Liver (tissue), 9 donors: ENCODE data around the gene EVL. TPM values are rescaled to one million over a fixed set of nuclear protein-coding genes. Genes with fewer than 3 reads are reported as not detected.

Experiments
- DNase-seq: peaks from one replicate; pipeline ENCODE4 v3.0.0-alpha.2; 2017; ENCODE audit warnings: low spot score
- H3K27ac ChIP-seq, 2 donors: one replicate each; pipeline ENCODE4 v1.7.0; 2013; ENCODE audit warnings: inconsistent platforms in 2 of 2, low read length in 2 of 2, control low read depth in 1 of 2, low read depth in 1 of 2, mild to moderate bottlenecking in 1 of 2
- H3K27me3 ChIP-seq, 4 donors: one replicate each; pipeline versions ENCODE4 v1.6.1 to v1.7.0; 2013; ENCODE audit warnings: low read length in 3 of 4, inconsistent platforms in 1 of 4, mild to moderate bottlenecking in 1 of 4, moderate library complexity in 1 of 4; ENCODE audit not compliant: control insufficient read depth in 4 of 4, insufficient read depth in 4 of 4
- H3K36me3 ChIP-seq, 4 donors: one replicate each; pipeline versions ENCODE4 v1.6.1 to v1.7.0; 2013; ENCODE audit warnings: low read length in 3 of 4, mild to moderate bottlenecking in 3 of 4, low read depth in 1 of 4, moderate library complexity in 1 of 4; ENCODE audit not compliant: control insufficient read depth in 4 of 4, insufficient read depth in 3 of 4
- H3K4me1 ChIP-seq, 4 donors: one replicate each; pipeline versions ENCODE4 v1.6.1 to v1.7.0; 2013; ENCODE audit warnings: low read length in 3 of 4, mild to moderate bottlenecking in 3 of 4, moderate library complexity in 1 of 4; ENCODE audit not compliant: control insufficient read depth in 4 of 4, insufficient read depth in 4 of 4
- H3K4me3 ChIP-seq, 3 donors: one replicate each; pipeline versions ENCODE4 v1.6.1 to v1.7.0; 2013; ENCODE audit warnings: low read length in 3 of 3, control low read depth in 1 of 3, low read depth in 1 of 3, mild to moderate bottlenecking in 1 of 3
- H3K9ac ChIP-seq, 2 donors: one replicate each; pipeline ENCODE4 v1.7.0; 2013; ENCODE audit warnings: low read length in 2 of 2, mild to moderate bottlenecking in 2 of 2, moderate library complexity in 2 of 2, control low read depth in 1 of 2, low read depth in 1 of 2
- H3K9me3 ChIP-seq, 4 donors: one replicate each; pipeline versions ENCODE4 v1.6.1 to v1.7.0; 2013; ENCODE audit warnings: low read length in 3 of 4; ENCODE audit not compliant: control insufficient read depth in 4 of 4
- EGR1 ChIP-seq, 2 donors: IDR thresholded peaks; 2 replicates each; pipeline ENCODE4 v1.6.1; 2016 to 2018; ENCODE audit warnings: antibody characterized with exemption in 2 of 2, low read depth in 2 of 2
- GABPA ChIP-seq, 2 donors: IDR thresholded peaks in 1 of 2; conservative IDR thresholded peaks in 1 of 2; 2 replicates each; pipeline ENCODE4 v1.6.1; 2016; ENCODE audit warnings: antibody characterized with exemption in 2 of 2, mild to moderate bottlenecking in 1 of 2, moderate library complexity in 1 of 2
- HNF4A ChIP-seq, 2 donors: conservative IDR thresholded peaks; 2 replicates each; pipeline ENCODE4 v1.6.1; 2016; ENCODE audit warnings: antibody characterized with exemption in 2 of 2, mild to moderate bottlenecking in 2 of 2
- JUND ChIP-seq, 2 donors: IDR thresholded peaks; 2 replicates each; pipeline ENCODE4 v1.6.1; 2016; ENCODE audit warnings: antibody characterized with exemption in 2 of 2
- MAX ChIP-seq: IDR thresholded peaks from 2 replicates; pipeline ENCODE4 v1.6.1; 2016; ENCODE audit warnings: antibody characterized with exemption
- NR2F2 ChIP-seq: IDR thresholded peaks from 2 replicates; pipeline ENCODE4 v1.6.1; 2016; ENCODE audit warnings: antibody characterized with exemption
- RXRA ChIP-seq, 2 donors: IDR thresholded peaks; 2 replicates each; pipeline ENCODE4 v1.6.1; 2017 to 2018; ENCODE audit warnings: antibody characterized with exemption in 2 of 2, mild to moderate bottlenecking in 1 of 2
- SP1 ChIP-seq: IDR thresholded peaks from 2 replicates; pipeline ENCODE4 v1.6.1; 2018; ENCODE audit warnings: antibody characterized with exemption, mild to moderate bottlenecking
- TAF1 ChIP-seq: conservative IDR thresholded peaks from 2 replicates; pipeline ENCODE4 v1.6.1; 2016; ENCODE audit warnings: antibody characterized with exemption, mild to moderate bottlenecking
- YY1 ChIP-seq: IDR thresholded peaks from 2 replicates; pipeline ENCODE4 v1.6.1; 2016; ENCODE audit warnings: antibody characterized with exemption, mild to moderate bottlenecking
- ZBTB33 ChIP-seq: IDR thresholded peaks from 2 replicates; pipeline ENCODE4 v1.6.1; 2016; ENCODE audit warnings: antibody characterized with exemption
- WGBS: extraction: QIAGEN DNeasy Blood & Tissue Kit; methylation state at CpG from one replicate; pipeline ENCODE4 v1.1.7; 2013; 5-methylcytosine and 5-hydroxymethylcytosine counted together
- polyA plus RNA-seq, 2 donors: library from polyadenylated mRNA; stranded (reverse) in 1 of 2; unstranded in 1 of 2; fragments of 200-250 nt in 1 of 2; fragments of >200 nt in 1 of 2; fragmentation: Nextera tagmentation in 1 of 2; extraction: Ambion mirVana in 1 of 2; gene quantifications; one replicate each; pipeline versions ENCODE4 v1.2.1 to v1.2.3, GENCODE V29; 2013 to 2015
- total RNA-seq, 2 donors: library from RNA; depleted of rRNA; stranded (reverse); fragments of >200 nt; gene quantifications; one replicate each; pipeline ENCODE4 v1.2.3, GENCODE V29; 2014
- TF ChIP-seq, protein P1 (sequence below): IDR thresholded peaks from 2 replicates; pipeline ENCODE4 v1.6.1; 2016; ENCODE audit warnings: antibody characterized with exemption
- TF ChIP-seq, protein P2 (sequence below): IDR thresholded peaks from 2 replicates; pipeline ENCODE4 v1.6.1; 2016; ENCODE audit warnings: antibody characterized with exemption, mild to moderate bottlenecking
- TF ChIP-seq, protein P3 (sequence below): fragments of 150-350 bp; IDR thresholded peaks from 2 replicates; pipeline ENCODE4 v1.5.1; 2017; ENCODE audit warnings: improper control_type of control experiment, low read depth, low read length; ENCODE audit not compliant: missing input control
- donor health status: healthy.
- donor health status: healthy.
- donor health status: healthy.
- donor health status: healthy.
- donor health status: healthy.

EVL gene
- total and polyA plus RNA-seq, 4 donors: 11.3 to 85.9 (median 33.9) TPM

GRCh38 chr14:100078997-100079725, 13.9 kb downstream of the EVL start:
- 75% methylated on average over 9 of the region's 9 CpGs for WGBS
- H3K27ac ChIP-seq: no peak overlapping the region
- H3K9ac ChIP-seq: no peak overlapping the region
- H3K4me3 ChIP-seq: no peak overlapping the region
- no peak for DNase-seq
- no peak for TF ChIP-seq EGR1 (IDR thresholded peaks at IDR 0.05; ENCODE audit: low read depth in 2 of 2)
- no peaks in the 10 kb centered on the region for H3K27me3 ChIP-seq
- H3K9me3 ChIP-seq: no peaks in the 10 kb centered on the region
- H3K4me1 ChIP-seq: peaks cover 0 to 10% (median under 1%) of the 10 kb centered on the region in 4 donors
- H3K36me3 ChIP-seq: no peaks in the 10 kb centered on the region

DNA sequence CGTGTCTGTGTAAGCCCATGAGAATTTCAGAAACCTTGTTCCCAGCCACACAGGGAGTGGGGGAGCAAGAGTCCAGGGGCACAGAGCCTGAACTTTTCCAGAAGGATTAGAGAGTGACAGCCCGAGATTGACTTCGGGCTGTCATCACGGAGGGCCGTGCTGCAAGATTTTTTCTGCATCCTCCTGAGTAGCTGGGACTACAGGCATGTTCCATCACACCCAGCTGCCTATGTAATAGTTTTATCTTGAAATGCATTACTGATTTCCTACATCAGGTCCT, 14.4 kb downstream of the EVL start:
- Histone ChIP-seq H3K36me3 (peaks cover 0 to 1% (median under 1%) of the 10 kb centered on the region in 4 donors), H3K9ac (no peak overlapping the region), H3K4me3 (no peak overlapping the region), H3K4me1 (peaks cover 0 to 10% (median under 1%) of the 10 kb centered on the region in 4 donors), H3K9me3 (no peaks in the 10 kb centered on the region), H3K27me3 (no peaks in the 10 kb centered on the region), H3K27ac (no peak overlapping the region)
- 85% methylated on average over 5 of the region's 5 CpGs for WGBS
- no peak for DNase-seq
- no peak for TF ChIP-seq MAX
- TF ChIP-seq JUND (IDR thresholded peaks at IDR 0.05): no peak
- no peak for TF ChIP-seq TAF1
- no peak for TF ChIP-seq SP1
- TF ChIP-seq EGR1 (IDR thresholded peaks at IDR 0.05; ENCODE audit: low read depth in 2 of 2): no peak
- no peak for TF ChIP-seq NR2F2
- no peak for TF ChIP-seq YY1
- no peak for TF ChIP-seq GABPA (IDR thresholded peaks at IDR 0.05 in 1 of 2, conservative IDR thresholded peaks at IDR 0.05 in 1 of 2)
- TF ChIP-seq HNF4A (conservative IDR thresholded peaks at IDR 0.05): no peak
- TF ChIP-seq, protein P1, sequence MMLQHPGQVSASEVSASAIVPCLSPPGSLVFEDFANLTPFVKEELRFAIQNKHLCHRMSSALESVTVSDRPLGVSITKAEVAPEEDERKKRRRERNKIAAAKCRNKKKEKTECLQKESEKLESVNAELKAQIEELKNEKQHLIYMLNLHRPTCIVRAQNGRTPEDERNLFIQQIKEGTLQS: no peak
- TF ChIP-seq ZBTB33: no peak
- TF ChIP-seq RXRA (IDR thresholded peaks at IDR 0.05): no peak
- TF ChIP-seq, protein P2, sequence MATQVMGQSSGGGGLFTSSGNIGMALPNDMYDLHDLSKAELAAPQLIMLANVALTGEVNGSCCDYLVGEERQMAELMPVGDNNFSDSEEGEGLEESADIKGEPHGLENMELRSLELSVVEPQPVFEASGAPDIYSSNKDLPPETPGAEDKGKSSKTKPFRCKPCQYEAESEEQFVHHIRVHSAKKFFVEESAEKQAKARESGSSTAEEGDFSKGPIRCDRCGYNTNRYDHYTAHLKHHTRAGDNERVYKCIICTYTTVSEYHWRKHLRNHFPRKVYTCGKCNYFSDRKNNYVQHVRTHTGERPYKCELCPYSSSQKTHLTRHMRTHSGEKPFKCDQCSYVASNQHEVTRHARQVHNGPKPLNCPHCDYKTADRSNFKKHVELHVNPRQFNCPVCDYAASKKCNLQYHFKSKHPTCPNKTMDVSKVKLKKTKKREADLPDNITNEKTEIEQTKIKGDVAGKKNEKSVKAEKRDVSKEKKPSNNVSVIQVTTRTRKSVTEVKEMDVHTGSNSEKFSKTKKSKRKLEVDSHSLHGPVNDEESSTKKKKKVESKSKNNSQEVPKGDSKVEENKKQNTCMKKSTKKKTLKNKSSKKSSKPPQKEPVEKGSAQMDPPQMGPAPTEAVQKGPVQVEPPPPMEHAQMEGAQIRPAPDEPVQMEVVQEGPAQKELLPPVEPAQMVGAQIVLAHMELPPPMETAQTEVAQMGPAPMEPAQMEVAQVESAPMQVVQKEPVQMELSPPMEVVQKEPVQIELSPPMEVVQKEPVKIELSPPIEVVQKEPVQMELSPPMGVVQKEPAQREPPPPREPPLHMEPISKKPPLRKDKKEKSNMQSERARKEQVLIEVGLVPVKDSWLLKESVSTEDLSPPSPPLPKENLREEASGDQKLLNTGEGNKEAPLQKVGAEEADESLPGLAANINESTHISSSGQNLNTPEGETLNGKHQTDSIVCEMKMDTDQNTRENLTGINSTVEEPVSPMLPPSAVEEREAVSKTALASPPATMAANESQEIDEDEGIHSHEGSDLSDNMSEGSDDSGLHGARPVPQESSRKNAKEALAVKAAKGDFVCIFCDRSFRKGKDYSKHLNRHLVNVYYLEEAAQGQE: no peak
- TF ChIP-seq, protein P3, sequence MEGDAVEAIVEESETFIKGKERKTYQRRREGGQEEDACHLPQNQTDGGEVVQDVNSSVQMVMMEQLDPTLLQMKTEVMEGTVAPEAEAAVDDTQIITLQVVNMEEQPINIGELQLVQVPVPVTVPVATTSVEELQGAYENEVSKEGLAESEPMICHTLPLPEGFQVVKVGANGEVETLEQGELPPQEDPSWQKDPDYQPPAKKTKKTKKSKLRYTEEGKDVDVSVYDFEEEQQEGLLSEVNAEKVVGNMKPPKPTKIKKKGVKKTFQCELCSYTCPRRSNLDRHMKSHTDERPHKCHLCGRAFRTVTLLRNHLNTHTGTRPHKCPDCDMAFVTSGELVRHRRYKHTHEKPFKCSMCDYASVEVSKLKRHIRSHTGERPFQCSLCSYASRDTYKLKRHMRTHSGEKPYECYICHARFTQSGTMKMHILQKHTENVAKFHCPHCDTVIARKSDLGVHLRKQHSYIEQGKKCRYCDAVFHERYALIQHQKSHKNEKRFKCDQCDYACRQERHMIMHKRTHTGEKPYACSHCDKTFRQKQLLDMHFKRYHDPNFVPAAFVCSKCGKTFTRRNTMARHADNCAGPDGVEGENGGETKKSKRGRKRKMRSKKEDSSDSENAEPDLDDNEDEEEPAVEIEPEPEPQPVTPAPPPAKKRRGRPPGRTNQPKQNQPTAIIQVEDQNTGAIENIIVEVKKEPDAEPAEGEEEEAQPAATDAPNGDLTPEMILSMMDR: no peak
